Activated CD4-positive, alpha-beta T cell treated with anti-CD3 and anti-CD28 coated beads, Interleukin-2, amount 50 U/mL, for 4 hours (primary cell): ENCODE measurements around the gene BCL11A.
"Not testable (repeated sequence)": the region's sequence is repeated elsewhere in the genome, so short reads cannot be mapped to it uniquely, and the experiment has no call there.

ENCODE experiments used
- DNase-seq, 2 experiments: peaks; one replicate each; pipeline ENCODE4 v3.0.0-alpha.2; 2020

BCL11A gene

GRCh38 chr2:60417210-60417609 lies 136.2 kb downstream of the BCL11A start:
- not testable (repeated sequence) for DNase-seq

- DNase-seq: no peak
Measured at GRCh38 chr2:60416221-60417008, 137.0 kb downstream of the BCL11A start.

DNA sequence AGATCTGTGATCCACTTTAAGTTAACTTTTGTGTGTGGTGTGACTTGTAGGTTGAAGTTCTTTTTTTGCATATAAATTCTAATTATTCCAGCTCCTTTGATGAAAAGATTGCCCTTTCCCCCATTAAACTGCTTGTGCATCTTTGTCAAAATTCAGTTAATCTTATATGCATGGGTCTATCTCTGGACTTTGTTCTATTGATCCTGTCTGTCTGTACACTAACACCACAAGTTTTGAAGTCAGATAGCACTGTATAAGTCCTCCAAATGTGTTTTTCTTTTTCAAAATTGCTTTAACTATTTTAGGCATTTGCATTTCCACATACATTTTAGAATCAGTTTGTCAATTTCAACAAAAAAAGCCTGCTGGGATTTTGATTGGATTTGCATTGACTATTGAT lies 137.6 kb downstream of the BCL11A start:
- no peak for DNase-seq

- no peak for DNase-seq
Measured at GRCh38 chr2:60414495-60415138, 138.8 kb downstream of the BCL11A start.

DNA sequence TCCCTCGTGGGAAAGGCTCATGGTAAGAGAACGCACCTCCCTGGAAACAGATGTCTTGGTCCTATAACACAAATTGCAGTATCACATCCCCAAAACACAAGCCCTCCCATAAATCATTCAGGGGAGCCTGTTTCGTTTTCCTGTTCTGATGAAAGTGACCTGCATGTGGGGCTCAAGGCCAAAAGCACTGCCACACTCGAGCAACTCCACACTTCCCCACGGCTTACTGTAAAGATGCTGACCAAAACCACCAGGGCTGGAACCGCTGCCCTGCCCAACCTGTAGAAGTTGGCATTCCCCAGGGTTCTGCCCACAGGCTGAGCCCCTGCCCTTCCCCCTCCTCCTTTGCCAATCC lies 139.7 kb downstream of the BCL11A start:
- DNase-seq: no peak

DNA sequence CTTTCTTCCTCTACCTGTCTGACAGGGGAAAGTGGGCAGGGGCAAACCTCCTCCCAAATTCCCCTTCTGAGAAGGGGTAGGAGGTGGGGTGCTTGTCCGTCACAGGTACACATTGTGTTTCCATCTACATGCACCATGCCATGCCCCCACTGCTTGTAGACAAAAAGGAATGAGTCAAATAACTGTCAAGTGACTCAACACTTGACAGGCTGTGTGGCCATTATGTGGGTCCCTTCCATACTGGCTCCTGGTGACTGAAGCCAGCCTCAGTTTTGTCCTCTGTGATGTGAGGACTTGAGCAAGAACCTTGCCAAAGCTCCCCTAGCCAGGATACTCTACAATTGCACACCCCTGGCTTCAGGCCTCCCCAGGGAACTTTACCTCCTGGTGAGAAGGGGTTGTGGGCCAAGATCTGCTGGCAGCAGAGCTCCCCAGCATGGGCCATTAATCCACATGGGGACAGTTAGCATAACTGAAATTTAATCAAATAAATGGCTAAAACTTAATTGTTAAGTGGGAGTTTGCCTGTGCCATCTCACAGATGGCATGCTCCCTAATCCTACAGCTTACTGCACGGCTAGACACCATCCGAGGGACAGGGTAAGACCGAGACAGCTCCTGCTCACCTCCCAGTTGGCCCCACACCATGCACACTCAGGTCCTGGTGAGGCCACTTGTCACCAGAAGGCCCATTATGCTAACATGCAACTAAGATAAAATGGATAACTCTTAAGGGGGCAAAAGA lies 140.2 kb downstream of the BCL11A start:
- no peak for DNase-seq

DNA sequence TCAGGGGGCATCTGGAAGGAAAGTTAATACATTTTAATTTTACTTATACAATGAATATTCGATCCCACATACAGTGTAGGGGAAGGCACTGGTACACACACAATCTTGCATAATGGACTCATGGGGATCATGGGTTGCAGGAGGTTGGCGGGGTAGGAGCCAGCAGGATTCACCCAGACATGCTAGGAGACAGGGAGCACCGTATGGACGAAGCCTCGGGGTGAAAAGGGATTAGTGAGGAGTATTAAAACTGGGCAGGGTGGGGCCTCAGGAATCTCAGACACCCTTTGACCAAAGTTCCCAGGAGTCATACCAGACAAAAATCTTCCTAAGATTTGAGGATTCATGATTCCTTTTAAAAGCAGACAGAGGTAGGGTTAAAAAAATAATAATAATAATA lies 140.8 kb downstream of the BCL11A start:
- no peak for DNase-seq

- DNase-seq: no peak
Measured at GRCh38 chr2:60412027-60412426, 141.4 kb downstream of the BCL11A start.

- DNase-seq: no peak
Measured at GRCh38 chr2:60411295-60411694, 142.2 kb downstream of the BCL11A start.

DNA sequence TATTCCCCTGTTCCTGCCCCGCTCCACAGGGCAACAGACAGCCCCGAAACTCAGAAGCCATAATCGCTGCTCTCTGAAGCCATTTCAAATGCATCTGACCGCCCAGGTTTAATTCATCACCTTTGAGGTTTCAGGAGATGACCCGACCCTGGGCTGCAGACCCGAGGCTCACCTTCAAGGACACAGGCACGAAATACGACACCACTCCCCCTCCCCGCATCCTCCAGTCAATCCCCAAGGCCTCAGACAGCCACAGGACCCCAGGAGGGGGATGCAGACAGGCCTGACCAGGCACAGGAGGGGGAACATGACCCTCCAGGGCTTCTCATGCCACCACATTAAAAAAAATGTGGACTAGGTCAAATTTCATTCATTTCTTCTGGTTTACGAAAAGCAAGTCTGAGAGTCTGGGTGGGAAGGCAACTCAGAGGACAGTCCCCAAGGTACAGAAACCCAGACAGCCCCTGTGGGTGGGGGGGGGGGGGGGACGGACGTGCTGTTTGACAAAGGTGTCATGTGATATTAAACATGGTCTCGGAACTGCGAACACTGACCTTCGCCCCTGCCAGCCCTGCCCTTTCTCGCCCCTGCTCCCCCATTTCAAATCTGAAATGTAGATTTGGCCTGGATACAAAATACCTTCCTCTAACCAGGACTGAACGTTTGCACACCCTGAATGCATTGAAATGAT lies 142.9 kb downstream of the BCL11A start:
- no peak for DNase-seq

DNA sequence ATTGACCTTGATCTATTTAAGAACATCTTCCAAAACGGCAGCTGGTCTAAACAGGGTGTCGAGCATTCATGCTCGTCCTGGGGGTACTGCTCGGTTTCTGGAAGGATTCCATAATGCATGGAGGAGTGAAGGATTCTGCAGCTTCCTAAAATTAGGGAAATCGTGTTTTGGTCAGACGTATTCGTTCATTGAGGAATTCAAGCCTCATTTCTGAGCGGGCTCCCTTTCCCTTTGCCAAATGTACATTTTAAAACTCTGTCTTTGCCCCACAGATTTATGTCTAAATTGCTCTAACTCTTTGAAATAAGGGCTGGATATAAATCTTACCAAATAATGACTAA lies 144.0 kb downstream of the BCL11A start:
- no peak for DNase-seq

DNA sequence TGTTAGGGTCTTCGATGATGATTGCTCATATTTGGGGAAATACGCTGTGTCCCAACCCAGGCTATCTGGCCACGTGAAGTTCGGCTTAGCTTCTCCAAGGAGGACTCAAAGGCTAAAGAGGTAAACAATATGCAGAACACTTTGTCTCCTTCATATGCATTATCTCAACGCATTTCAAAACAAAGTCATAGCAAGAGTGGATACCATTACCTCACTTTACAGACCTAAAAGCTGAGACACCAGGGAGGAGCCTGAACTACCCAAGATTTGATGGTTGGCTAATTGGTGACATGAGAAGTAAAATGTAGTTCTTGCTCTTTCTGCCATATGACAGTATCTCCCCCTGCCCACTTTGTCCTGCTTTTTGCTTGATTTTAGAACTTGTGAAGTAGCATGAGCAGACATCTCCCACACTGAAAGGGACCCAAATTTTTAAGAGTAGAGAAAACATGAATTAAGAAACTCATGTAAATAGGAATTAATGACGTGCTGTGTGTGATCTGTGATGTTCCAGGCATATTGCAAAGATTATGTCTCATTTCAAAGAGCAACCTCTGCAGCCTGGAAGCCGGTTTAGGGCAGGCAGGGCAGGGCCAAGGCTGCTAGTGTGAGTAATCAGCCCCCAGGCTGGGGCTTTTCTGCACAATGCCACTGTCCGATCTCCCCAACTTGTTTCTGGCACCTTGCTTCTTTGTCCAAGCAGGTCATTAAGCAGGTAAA lies 144.5 kb downstream of the BCL11A start:
- DNase-seq: no peak

DNA sequence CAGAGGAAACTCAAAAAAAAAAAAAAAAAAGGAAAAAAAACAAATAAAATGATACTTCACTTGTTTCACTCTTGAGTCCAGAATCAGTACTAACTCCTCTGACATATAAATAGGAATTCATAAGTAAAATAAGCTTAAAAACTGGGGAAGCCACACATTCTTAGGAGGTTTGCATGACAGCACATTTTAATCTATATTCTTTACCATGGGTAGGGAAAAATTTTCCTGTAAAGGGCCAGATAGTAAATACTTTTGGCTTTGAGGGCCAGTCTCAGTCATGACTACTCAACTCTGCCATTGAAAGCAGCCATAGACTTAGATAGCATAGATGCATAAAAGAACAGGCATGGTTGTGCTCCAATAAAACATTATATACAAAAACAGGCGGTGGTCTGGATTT lies 145.2 kb downstream of the BCL11A start:
- DNase-seq: no peak

GRCh38 chr2:60407398-60407797 lies 146.1 kb downstream of the BCL11A start:
- DNase-seq: no peak

GRCh38 chr2:60406192-60406591 lies 147.3 kb downstream of the BCL11A start:
- no peak for DNase-seq

DNA sequence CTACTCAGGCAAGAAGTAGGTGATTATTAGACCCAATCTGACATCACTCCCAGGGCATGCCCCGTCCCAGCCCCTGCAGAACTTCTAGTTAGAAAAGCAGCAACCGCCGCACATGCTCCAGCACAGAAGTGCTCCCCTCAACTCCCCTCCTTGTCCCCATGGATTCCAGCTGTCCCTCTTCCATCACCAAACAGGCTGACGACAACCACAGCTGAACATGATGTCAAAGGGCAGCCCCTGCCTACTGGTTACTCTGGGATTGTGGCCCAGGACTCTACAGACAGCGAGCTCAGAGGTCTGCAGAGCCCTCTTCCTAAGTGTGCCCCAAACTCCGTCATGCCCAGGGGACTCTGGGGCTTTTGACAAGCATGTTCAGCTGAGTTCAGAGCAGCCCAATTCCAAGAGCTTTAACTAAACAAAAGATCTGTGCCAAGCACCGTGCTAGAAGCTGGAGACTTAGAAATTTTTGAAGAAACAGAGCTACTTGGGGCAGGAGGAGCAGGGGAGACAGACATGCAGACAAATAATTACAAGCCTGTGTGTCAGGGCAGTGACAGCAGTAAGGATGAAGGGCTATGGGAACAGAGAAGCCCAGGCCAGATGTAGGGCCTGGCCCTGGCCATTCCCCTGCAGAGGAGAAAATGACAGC lies 148.1 kb downstream of the BCL11A start:
- DNase-seq: no peak
